Activated naive CD4-positive, alpha-beta T cell treated with Interleukin-2 at 50 U/mL for 16 hours (primary cell): ENCODE measurements around the gene MYO15B.
"Not testable (repeated sequence)": the region's sequence is repeated elsewhere in the genome, so short reads cannot be mapped to it uniquely, and the experiment has no call there.

Experiments
- DNase-seq: peaks from one replicate; pipeline ENCODE4 v3.0.0-alpha.2; 2020

MYO15B gene

DNA sequence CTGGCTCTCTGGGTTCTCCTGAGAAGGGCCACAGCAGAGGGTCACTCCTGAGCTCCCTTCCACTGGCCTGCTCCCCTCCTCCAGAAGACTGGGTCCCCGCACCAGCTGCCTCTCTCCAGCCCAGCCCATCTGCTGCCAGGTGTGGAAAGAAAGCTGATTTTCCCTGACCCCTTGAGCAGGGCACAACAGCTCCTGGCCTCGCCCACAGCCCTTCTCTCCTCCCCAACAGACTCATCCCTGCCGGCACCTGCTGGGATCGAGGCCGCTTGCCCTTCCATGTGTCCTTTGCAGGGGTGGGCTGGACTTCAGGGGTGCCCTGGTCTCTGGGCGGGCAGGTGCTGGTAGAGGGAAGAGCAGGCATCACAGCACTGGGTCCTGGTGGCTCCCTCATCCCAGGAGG lies 40.8 kb downstream of the MYO15B start:
- no peak for DNase-seq

GRCh38 chr17:75629157-75629556 lies 41.6 kb downstream of the MYO15B start:
- DNase-seq, result no peak

DNA sequence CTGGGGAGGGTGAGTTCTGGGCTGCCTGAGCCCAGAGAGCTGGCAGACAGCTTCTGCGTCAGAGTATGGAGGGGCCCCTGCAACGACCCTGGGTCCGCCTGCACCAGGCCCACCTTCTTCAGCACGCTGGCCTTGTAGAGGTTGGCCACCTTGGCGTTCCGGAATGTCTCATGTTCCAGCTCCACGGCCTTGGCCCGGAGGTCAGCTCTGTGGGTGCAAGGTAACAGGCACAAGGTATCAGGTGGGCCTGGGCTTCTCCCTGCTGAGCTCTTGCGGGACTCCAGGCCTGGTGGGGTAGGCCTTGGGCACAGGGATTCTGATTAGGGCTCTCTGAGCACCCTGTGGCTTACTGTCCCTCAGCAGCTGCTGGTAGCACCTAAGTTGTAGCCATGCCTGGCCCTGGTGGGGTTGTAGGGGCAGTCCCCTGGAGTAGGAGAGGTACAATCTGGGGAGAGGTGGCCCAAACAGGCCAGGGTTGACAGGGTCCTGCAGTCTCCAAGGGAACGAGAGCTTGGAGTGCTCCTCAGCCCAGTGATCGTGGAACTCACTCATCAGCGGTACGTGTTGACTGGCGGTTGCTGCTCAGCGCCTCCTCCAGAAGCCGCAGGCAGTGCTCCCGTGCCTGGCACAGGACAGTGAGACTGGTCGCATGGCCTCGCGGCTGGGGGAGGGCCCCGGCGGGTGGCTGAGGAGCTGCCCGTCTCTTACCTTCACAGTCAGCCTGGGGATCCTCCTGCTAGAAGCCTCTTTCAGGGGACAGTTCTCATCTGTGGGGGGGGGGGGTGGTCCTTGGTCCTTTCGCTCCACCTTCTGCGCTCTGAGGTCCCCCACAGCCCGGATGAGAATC lies 42.7 kb downstream of the MYO15B start:
- DNase-seq, result no peak

DNA sequence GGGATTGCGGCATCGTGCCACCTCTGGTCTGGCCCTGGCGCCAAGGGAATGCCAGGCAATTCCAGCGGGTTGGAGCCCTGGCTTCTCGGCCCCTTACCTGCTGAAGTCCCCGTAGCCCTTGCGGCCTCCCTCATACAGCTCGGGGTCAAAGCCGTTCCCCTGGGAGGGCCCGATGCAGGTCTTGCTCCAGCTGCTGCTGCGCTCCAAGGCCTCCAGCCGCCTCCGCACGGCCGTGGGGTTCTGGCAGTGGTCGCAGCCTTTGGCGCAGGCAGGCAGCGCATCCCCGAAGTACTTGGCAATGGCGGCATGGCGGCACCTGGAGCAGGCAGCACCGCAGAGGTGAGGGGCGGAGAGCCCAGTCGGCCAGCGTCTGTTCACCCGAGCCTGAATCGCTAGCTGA lies 43.8 kb downstream of the MYO15B start:
- DNase-seq, result no peak

GRCh38 chr17:75632428-75632827 lies 44.8 kb downstream of the MYO15B start:
- no peak for DNase-seq

- DNase-seq, result peak; percentile 83
Observed at GRCh38 chr17:75632863-75633485, 45.4 kb downstream of the MYO15B start, which contains the start of gene SMIM5. TSS of gene SMIM5 (plus strand) at chr17:75633434. CDS start at chr17:75640202, 6,768 bp downstream.

GRCh38 chr17:75633486-75634375 lies 46.1 kb downstream of the MYO15B start:
- DNase-seq, result peak; percentile 46

GRCh38 chr17:75634376-75634740 lies 46.8 kb downstream of the MYO15B start:
- DNase-seq, result no peak

DNA sequence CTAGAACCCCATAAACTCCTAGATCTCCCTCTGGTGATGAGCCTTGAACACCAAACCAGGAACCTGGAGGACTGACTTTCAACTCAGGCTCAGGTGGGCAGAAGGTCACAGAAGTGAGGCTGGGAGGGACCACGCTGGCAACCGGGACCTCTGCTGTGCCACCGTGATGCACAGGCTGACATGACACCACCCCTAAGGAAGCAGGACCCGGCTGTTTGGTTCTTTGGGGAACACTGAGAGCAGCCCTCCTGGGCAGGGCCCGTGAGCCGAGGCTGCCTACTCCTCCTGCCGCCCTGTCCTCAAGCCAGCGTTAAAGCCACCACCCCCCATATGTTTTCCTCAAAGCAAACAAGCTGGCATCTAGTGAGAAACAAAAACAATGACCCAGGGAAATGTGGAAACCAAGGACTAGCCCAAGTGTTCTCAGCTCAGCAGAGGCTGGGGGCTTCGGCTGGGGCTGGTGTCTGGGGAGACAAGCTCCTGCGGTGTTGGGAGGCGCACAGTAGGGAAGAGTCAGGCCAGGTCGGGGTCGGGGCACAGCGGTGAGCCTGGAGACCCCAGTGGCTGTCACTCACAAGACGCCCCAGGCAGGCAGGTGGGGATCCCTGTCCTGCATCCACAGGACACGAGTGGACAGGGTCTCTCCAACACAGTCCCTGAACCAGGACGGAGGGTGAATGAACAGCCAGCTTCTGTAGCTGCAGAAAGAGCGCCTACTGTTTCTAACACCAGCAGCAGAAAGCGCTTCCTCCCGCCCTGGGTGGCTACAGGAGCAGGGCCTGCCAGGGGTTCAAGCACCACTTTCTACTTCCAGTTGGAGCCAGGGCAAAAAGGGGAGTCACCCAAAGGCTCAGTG lies 47.4 kb downstream of the MYO15B start:
- no peak for DNase-seq

DNA sequence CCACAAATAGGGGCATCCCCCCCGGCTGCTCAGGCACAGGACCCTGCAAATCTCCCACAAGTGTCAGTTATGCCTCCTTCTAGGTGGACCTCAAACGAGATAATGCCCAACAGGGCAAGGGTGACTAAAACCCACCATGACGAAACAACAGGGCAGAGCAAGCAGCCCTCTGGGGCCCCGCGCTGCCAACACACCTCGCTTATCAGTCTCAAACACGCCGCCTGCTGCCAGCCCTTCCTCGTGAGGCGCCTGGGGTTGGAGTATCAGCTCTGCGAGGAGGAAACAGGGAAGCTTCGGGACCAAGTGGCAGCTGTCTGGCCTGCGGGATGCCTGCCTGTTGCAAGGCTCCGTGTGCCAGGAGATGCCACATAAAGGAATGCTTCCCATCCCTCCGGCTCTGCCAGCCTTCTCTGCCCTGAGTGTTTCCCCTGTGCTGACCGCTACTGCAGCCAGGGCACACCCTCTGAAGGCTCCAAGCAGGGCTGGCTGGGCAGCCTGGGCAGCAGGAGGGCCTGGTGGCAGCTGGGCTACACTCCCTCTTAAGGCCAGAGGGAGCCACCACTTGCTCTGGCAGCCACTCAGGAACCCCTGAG lies 48.1 kb downstream of the MYO15B start:
- DNase-seq, result no peak

GRCh38 chr17:75636381-75637142 lies 49.0 kb downstream of the MYO15B start:
- DNase-seq, result no peak

DNA sequence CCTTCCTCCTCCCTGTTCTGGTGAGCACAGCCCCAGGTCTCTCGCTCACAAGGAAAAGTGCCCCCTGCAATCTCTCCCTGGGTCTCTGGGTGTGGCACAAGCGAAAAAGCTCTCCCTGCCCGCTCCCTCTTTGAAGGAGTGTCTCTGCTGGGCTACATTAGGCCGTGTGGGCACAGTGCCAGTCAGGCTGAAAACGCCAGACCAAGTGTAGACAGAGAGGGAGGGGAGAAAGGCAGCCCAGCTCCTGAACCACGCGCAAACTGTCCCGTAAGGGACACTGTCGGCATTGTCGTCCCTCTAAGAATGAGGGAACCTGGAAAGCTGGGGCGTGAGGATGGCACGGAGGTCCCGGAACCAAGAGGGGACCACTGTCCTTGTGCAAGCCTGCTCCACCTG lies 49.5 kb downstream of the MYO15B start:
- no peak for DNase-seq

DNA sequence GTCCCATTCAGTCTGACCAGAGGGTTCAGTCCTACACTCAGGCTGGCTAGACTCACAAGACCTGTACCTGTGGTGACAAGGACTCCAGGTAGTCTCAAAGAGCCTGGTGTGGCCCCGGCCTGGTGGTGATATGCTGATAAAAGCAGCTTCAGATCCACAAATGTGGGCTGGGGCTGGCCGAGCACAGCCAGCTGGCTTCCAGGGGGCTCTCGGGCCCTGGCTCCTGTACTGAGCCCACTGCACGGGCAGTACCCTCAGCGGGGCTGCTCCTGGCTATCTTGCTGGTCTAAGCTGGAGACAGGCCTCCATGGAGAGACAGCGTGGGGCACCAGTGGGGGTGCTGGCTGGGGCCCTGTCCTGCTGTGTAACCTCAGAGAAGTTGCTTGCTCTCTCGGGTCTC lies 50.0 kb downstream of the MYO15B start:
- no peak for DNase-seq

- not testable (repeated sequence) for DNase-seq
Observed at GRCh38 chr17:75638039-75638438, 50.4 kb downstream of the MYO15B start.

DNA sequence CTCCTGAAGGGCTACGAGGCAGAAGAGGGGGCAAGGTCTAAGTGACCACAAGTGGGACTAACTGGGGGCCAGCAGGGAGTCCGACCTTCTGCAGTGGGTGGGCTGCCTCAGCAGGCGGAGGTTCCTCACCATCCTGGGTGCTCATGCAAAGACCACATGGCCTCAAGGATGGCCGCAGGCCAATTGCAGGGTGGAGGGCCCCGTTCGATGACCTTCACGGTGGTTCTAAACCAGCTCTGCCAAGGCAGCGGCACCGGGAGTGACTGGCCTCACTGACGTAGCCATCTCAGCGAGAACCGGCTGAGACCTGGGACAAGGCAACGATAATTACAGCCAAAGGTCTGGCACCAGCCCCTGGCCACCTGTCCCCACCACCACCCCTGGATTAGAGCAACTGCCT lies 51.3 kb downstream of the MYO15B start:
- no peak for DNase-seq

DNA sequence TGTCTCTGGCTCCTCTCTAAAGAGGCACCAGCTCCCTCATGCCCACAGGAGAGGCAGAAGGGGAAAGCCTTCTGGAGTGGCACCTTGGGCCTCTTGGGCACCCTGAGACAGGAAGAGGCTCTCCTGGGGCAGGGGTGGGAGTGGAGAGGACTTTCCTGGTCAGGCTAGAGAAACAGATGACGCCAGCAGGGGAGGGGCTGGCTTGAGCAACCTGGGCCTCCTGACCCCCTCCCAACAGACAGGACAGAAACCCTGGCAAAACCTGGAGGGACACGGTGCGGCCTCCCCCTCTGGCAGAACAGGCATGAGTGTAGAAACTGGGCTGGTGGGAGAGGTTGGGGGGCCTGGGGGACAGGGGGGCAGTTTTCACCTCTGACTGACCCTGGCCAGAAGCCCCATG lies 51.7 kb downstream of the MYO15B start:
- DNase-seq, result no peak

DNA sequence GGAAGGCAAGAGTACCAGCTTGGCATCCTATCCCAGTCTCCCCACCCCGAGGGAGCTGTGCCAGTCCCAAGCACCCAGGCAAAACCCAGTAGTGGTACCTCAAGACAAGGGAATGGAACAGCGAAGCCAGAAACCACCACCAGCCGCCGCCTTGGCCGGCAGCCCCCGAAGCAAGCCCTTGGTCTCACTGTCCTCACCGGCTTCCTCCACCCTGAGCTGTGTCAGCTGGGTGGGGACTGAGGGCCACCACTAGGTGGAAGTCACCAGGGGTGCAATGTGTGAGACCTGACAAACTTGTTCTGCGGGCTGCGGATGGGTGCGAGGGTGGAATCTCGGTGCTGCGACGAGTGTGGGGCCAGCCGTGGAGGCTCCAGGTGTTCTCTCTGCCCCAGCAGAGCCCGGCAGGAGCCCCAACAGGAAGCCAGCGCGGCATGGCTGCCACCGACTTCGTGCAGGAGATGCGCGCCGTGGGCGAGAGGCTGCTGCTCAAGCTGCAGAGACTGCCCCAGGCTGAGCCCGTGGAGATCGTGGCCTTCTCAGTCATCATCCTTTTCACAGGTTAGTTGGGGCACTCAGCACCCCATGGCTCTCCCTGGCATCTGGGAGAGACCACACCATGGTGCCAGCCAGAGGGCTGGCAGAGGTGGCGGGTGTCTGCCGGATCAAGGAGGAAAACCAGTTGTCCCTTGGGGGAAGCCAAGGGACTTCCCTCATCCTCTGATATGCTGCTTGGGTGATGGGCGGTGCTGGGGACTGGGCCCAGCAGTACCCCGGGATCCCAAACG lies 52.4 kb downstream of the MYO15B start:
- DNase-seq, result no peak

DNA sequence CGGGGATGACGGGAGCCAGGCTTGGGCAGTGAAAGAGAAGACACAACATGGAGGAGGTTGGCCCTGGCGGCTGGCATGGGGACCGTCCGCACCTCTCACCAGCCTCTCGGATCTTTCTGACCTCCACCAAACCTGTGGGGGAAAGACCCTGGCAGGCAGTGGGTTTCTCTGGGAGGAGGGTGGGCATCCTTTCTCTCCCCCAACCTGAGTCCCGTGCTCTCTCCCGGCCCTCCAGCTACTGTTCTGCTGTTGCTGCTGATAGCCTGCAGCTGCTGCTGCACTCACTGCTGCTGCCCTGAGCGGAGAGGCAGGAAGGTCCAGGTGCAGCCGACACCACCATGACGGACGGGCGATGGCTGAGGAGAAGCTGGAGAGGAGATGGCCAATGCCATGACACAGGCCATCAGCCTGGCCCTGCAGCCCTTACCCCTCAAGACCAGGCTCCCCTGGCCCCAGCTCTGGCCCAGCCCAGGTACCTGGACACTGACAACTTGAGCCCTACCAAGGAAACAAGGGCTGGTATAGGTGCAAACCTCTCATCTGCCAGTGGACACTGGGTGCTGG lies 53.0 kb downstream of the MYO15B start:
- DNase-seq, result no peak

DNA sequence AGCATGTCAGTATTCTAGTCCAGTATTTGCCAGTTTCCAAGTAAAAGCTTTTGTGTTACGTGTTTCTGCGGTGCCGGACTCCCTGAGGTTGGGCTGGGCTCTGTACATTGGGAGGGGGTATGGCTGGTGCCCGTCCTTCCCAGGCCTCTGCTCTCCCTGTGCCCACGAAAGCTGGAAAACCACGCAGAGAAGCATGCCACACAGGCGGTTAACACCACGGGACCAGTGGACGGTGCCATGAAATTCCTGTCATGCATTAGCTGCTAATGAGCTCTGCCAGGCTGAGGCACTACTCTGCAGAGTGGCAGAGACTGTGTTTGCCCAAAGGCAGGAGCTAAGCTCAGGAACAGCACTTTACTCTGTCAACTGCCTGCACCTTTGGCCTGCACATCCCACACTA lies 53.7 kb downstream of the MYO15B start:
- DNase-seq, result no peak

DNA sequence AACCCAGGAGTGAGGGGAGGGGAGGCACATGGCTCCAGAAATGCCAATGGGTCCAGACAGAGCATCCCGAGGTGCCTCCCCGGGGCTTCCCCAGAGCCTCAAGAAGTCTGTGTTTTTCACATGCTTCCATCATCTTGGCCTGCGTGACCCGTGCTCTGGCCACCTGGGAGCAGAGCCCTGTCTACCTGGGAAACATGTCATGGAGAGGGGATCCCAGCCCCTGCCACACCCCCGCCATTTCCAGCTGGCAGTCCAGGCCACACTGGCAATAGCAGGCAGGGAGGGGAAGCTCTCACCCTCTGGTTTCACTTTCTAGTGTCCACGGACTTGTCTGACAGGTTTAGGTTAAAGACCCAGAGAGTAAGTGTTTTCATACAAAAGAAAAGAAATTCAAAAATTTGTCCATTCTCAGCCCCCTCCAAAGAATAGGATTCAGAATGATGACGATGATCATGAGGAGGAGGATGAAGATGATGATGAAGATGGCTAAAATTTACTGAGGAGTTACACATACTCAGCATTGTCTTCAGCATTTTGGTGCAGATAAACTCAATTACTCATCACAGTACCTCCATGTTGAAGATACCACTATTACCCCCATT lies 54.7 kb downstream of the MYO15B start:
- no peak for DNase-seq
